Dermis lymphatic vessel endothelial cell (primary cell): ENCODE data around the gene CWC27. TPM values are rescaled to one million over a fixed set of nuclear protein-coding genes. Genes with fewer than 3 reads are reported as not detected.

Experiments
- total RNA-seq: library from RNA; depleted of rRNA; stranded (reverse); fragments of >200 nt; gene quantifications from 2 replicates; pipeline ENCODE4 v1.2.1, GENCODE V29; 2014

The CWC27 gene
- 7.0 and 10.1 TPM in 2 replicates for total RNA-seq

GRCh38 chr5:64768358-64769312 lies at the start of gene CWC27, which contains the start of gene SREK1IP1:
CWC27 (plus strand) TSS chr5:64768930; CDS start chr5:64769147, 217 bp downstream.
SREK1IP1 (minus strand) TSS chr5:64768691; CDS start chr5:64768517, 174 bp downstream.

Other genes with a start within 250 kb of the CWC27 start
- gene SHISAL2B, start 78.4 kb upstream of the CWC27 start, total RNA-seq = not detected in 2 replicates
- gene SREK1IP1, start 239 bp upstream of the CWC27 start, total RNA-seq = 16.7 and 16.8 TPM in 2 replicates